HEK293 (cell line): ENCODE results near the gene SH3BP4.

Experiments
- CTCF ChIA-PET: fragments of 350-600 bp; formaldehyde crosslinking; extraction: SDS; loops from one replicate; lab custom pipeline; 2021; ENCODE audit warnings: antibody characterized with exemption; lab: Yijun Ruan, JAX
- POLR2A ChIA-PET: fragments of 300-600 bp; formaldehyde crosslinking; extraction: SDS; loops from one replicate; lab custom pipeline; 2020; ENCODE audit warnings: antibody characterized with exemption, inconsistent platforms; lab: Yijun Ruan, JAX
- H3K27ac ChIP-seq: fragments of 200-500 bp; sonication (Bioruptor generic); 2 replicates; pipeline ENCODE4 v1.5.1; 2014; ENCODE audit warnings: low read depth, low read length, control low read depth, inconsistent platforms; ENCODE audit errors: extremely low read depth
- H3K36me3 ChIP-seq, 2 experiments: fragments of 200-500 bp in 1 of 2; sonication (Bioruptor generic) in 1 of 2; 1 replicate in 1 of 2; 2 replicates in 1 of 2; pipeline ENCODE4 v1.5.1; 2014 to 2017; ENCODE audit warnings: inconsistent platforms in 2 of 2, low read length in 2 of 2; ENCODE audit not compliant: control insufficient read depth in 2 of 2, insufficient read depth in 1 of 2
- H3K4me1 ChIP-seq: fragments of 200-500 bp; sonication (Bioruptor generic); 2 replicates; pipeline ENCODE4 v1.5.1; 2014; ENCODE audit warnings: mild to moderate bottlenecking, low read length, inconsistent platforms; ENCODE audit not compliant: control insufficient read depth, insufficient read depth
- H3K4me3 ChIP-seq: 2 replicates; pipeline ENCODE4 v1.5.1; 2011; ENCODE audit warnings: low read depth, mild to moderate bottlenecking, control low read depth, low read length, moderate library complexity
- H3K9me3 ChIP-seq: fragments of 200-500 bp; sonication (Bioruptor generic); 2 replicates; pipeline ENCODE4 v1.5.1; 2014; ENCODE audit warnings: low read depth, low read length, inconsistent platforms; ENCODE audit not compliant: control insufficient read depth, insufficient read depth
- FEZF1 ChIP-seq: fragments of 450-650 bp; formaldehyde crosslinking; IDR thresholded peaks from 2 replicates; pipeline ENCODE4 v1.5.1; 2016; ENCODE audit warnings: missing biosample characterization, missing genetic modification characterization
- GLI2 ChIP-seq: fragments of 450-650 bp; formaldehyde crosslinking; IDR thresholded peaks from 2 replicates; pipeline ENCODE4; 2017; ENCODE audit warnings: missing biosample characterization, missing genetic modification characterization, low read depth, borderline replicate concordance
- ZFP3 ChIP-seq: fragments of 450-650 bp; formaldehyde crosslinking; IDR thresholded peaks from 2 replicates; pipeline ENCODE4 v1.5.1; 2016; ENCODE audit warnings: low read depth, missing biosample characterization, missing genetic modification characterization
- ZNF114 ChIP-seq: fragments of 450-650 bp; formaldehyde crosslinking; IDR thresholded peaks from 2 replicates; pipeline ENCODE4 v1.5.0; 2017; ENCODE audit warnings: missing biosample characterization, missing genetic modification characterization
- ZNF146 ChIP-seq: fragments of 450-650 bp; formaldehyde crosslinking; IDR thresholded peaks from 2 replicates; pipeline ENCODE4 v1.5.1; 2016; ENCODE audit warnings: missing biosample characterization, missing genetic modification characterization
- ZNF16 ChIP-seq: fragments of 450-650 bp; formaldehyde crosslinking; IDR thresholded peaks from 2 replicates; pipeline ENCODE4 v1.5.1; 2016; ENCODE audit warnings: low read depth, missing biosample characterization, missing genetic modification characterization
- ZNF311 ChIP-seq: fragments of 450-650 bp; formaldehyde crosslinking; IDR thresholded peaks from 2 replicates; pipeline ENCODE4 v1.5.1; 2017; ENCODE audit warnings: missing biosample characterization, missing genetic modification characterization, borderline replicate concordance
- ZNF335 ChIP-seq: fragments of 450-650 bp; formaldehyde crosslinking; conservative IDR thresholded peaks from 2 replicates; pipeline ENCODE4 v1.5.1; 2016; ENCODE audit warnings: missing biosample characterization, missing genetic modification characterization
- ZNF391 ChIP-seq: fragments of 450-650 bp; formaldehyde crosslinking; IDR thresholded peaks from 2 replicates; pipeline ENCODE4 v1.5.1; 2016; ENCODE audit warnings: low read depth, missing biosample characterization, missing genetic modification characterization, borderline replicate concordance
- ZNF530 ChIP-seq: fragments of 450-650 bp; formaldehyde crosslinking; IDR thresholded peaks from 2 replicates; pipeline ENCODE4 v1.5.1; 2016; ENCODE audit warnings: low read depth, missing biosample characterization, missing genetic modification characterization
- ZNF792 ChIP-seq: fragments of 450-650 bp; formaldehyde crosslinking; IDR thresholded peaks from 2 replicates; pipeline ENCODE4 v1.5.1; 2016; ENCODE audit warnings: missing biosample characterization, missing genetic modification characterization
- TF ChIP-seq, protein P1 (sequence below): fragments of 450-650 bp; IDR thresholded peaks from 2 replicates; pipeline ENCODE4 v1.5.1; 2018; ENCODE audit warnings: missing biosample characterization, missing genetic modification characterization
- TF ChIP-seq, protein P2 (sequence below): fragments of 450-650 bp; formaldehyde crosslinking; IDR thresholded peaks from 2 replicates; pipeline ENCODE4 v1.5.0; 2017; ENCODE audit warnings: missing biosample characterization, missing genetic modification characterization, borderline replicate concordance
- TF ChIP-seq, protein P3 (sequence below): fragments of 450-650 bp; formaldehyde crosslinking; IDR thresholded peaks from 2 replicates; pipeline ENCODE4 v1.5.1; 2016; ENCODE audit warnings: missing biosample characterization, missing genetic modification characterization

SH3BP4 gene

DNA sequence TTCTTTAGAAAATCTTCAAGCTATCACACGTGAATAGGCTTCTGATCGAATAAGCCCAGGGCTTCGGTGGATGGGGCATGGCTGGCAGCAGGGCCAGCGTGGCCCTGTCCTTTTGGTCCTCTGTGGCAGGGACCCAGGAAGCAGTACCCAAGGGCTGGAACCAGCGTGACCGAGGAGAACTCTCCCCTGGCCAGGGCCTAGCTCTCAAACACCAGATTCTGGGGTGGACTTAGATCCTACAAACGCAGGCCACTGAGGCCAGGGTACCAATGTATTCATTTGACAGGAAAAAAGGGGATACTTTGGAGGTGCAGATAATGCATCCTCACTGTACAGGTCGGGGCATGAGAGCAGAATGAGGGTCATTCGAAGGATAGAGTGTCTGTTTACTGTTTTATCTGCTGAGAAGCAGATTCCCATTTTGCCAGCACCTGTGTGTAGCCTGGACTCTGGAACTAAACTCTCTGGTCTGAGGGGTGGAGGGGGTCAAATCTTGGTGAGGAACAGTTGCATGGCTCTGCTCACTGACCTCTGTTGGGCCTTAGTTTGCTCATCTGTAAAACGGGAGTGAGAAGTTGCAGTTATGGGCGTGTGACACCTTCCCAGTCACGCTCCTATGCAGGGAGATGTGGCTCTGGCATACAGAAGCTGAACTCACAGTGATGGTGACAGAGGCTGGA is 51.4 kb downstream of the SH3BP4 start:
- TF ChIP-seq ZNF16 (tag by site-specific recombination) (no peak), ZNF792 (tag by site-specific recombination) (no peak), FEZF1 (tag by site-specific recombination) (no peak)
- TF ChIP-seq, protein P1, sequence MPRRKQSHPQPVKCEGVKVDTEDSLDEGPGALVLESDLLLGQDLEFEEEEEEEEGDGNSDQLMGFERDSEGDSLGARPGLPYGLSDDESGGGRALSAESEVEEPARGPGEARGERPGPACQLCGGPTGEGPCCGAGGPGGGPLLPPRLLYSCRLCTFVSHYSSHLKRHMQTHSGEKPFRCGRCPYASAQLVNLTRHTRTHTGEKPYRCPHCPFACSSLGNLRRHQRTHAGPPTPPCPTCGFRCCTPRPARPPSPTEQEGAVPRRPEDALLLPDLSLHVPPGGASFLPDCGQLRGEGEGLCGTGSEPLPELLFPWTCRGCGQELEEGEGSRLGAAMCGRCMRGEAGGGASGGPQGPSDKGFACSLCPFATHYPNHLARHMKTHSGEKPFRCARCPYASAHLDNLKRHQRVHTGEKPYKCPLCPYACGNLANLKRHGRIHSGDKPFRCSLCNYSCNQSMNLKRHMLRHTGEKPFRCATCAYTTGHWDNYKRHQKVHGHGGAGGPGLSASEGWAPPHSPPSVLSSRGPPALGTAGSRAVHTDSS, result no peak
- TF ChIP-seq, protein P2, sequence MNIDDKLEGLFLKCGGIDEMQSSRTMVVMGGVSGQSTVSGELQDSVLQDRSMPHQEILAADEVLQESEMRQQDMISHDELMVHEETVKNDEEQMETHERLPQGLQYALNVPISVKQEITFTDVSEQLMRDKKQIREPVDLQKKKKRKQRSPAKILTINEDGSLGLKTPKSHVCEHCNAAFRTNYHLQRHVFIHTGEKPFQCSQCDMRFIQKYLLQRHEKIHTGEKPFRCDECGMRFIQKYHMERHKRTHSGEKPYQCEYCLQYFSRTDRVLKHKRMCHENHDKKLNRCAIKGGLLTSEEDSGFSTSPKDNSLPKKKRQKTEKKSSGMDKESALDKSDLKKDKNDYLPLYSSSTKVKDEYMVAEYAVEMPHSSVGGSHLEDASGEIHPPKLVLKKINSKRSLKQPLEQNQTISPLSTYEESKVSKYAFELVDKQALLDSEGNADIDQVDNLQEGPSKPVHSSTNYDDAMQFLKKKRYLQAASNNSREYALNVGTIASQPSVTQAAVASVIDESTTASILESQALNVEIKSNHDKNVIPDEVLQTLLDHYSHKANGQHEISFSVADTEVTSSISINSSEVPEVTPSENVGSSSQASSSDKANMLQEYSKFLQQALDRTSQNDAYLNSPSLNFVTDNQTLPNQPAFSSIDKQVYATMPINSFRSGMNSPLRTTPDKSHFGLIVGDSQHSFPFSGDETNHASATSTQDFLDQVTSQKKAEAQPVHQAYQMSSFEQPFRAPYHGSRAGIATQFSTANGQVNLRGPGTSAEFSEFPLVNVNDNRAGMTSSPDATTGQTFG (tag by site-specific recombination), result no peak
- TF ChIP-seq, all 188 proteins: peak for 0
- H3K36me3 ChIP-seq, result peaks cover 0 to 11% of the 10 kb centered on the region in 2 experiments; a peak in 1 of 3 replicates
- H3K4me3 ChIP-seq, result no peak overlapping the region
- ChIA-PET CTCF (no interaction called here), POLR2A (no interaction called here)
- no peak overlapping the region for H3K27ac ChIP-seq
- H3K4me1 ChIP-seq, result no peaks in the 10 kb centered on the region; the same call in 1 of the 2 replicates
- no peaks in the 10 kb centered on the region for H3K9me3 ChIP-seq

DNA sequence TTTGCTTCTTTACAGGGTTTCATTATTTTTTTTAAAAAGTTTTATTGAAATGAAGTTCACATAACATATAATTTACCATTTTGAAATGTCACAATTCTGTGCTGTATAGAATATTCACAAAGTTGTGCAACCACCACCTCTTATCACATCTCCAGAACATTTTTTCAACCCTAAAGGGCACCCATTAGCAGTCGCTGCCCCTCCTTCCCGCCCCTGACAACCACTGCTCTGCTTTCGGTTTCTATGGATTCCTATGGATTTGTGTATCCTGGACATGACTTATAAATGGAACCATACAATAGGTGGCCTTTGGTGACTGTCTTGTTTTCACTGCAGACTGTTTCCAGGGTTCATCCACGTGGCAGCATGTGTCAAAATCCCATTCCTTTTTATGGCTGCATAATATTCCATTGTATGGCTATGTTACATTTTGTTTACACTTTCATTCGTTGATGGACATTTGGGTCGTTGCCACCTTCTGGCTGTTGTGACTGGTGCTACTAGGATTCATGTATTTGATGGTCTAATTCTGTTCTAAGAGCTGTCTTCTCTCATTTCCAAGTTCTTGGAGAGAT is 52.6 kb downstream of the SH3BP4 start:
- POLR2A ChIA-PET, result no interaction called here
- Histone ChIP-seq H3K27ac (no peak overlapping the region), H3K4me3 (no peak overlapping the region), H3K9me3 (no peaks in the 10 kb centered on the region), H3K36me3 (no peaks in the 10 kb centered on the region), H3K4me1 (no peaks in the 10 kb centered on the region; the same call in 1 of the 2 replicates)
- CTCF ChIA-PET, result interaction anchor here (0.7 kb wide), 1 partner anchor 1621 kb away, joined by 3 read pairs; no protein-coding TSS in a partner anchor
- TF ChIP-seq ZNF146 (tag by site-specific recombination) (peak; percentile 86), ZNF391 (tag by site-specific recombination) (no peak)

DNA sequence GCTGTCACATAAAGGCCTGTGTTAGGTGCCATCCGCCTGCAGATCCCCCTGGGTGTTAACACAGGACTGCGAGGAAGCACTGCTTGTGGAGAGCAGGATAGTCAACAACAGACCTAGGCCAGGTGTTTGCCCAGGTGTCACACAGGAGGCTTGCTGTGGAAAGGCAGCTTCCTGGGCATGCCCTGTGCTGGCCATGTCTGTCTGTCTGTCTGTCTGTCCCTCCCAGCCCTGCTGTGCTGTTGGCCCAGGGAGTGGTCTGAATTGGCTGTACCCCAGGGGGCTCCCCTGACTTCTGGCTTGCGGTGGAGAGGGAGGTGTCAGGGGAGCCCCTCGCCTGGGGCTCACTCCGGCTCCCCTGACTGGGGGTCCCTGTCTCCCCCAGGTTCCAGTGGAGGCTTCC is 53.2 kb downstream of the SH3BP4 start:
- H3K4me3 ChIP-seq, result no peak overlapping the region
- H3K4me1 ChIP-seq, result no peaks in the 10 kb centered on the region; the same call in 1 of the 2 replicates
- TF ChIP-seq, protein P3, sequence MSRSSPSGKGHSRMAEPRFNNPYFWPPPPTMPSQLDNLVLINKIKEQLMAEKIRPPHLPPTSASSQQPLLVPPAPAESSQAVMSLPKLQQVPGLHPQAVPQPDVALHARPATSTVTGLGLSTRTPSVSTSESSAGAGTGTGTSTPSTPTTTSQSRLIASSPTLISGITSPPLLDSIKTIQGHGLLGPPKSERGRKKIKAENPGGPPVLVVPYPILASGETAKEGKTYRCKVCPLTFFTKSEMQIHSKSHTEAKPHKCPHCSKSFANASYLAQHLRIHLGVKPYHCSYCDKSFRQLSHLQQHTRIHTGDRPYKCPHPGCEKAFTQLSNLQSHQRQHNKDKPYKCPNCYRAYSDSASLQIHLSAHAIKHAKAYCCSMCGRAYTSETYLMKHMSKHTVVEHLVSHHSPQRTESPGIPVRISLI (tag by site-specific recombination), result no peak
- no peak for TF ChIP-seq ZNF530 (tag by site-specific recombination)
- no peak for TF ChIP-seq ZNF146 (tag by site-specific recombination)
- TF ChIP-seq ZNF114 (tag by site-specific recombination), result no peak
- TF ChIP-seq ZNF335, result no peak
- no peak for TF ChIP-seq GLI2 (tag by site-specific recombination)
- no peak for TF ChIP-seq ZFP3
- no peak for TF ChIP-seq ZNF311 (tag by site-specific recombination)
- ChIA-PET CTCF (interaction anchor here (0.6 to 1.0 kb wide), 4 partner anchors 37 to 1622 kb away, joined by 3 to 6 read pairs (median 3); no protein-coding TSS in a partner anchor), POLR2A (no interaction called here)
- no peaks in the 10 kb centered on the region for H3K36me3 ChIP-seq
- H3K27ac ChIP-seq, result no peak overlapping the region
- H3K9me3 ChIP-seq, result no peaks in the 10 kb centered on the region
